IPS-18a (cell line): ENCODE results near the gene GABRB1.

ENCODE experiments used
- H3K27ac ChIP-seq: one replicate; pipeline ENCODE4 v1.5.1; 2013; ENCODE audit warnings: low read length
- H3K27me3 ChIP-seq: one replicate; pipeline ENCODE4 v1.6.1; 2013; ENCODE audit warnings: mild to moderate bottlenecking, low read length; ENCODE audit not compliant: control insufficient read depth, insufficient read depth
- H3K36me3 ChIP-seq: one replicate; pipeline ENCODE4 v1.6.1; 2013; ENCODE audit warnings: low read depth, low read length; ENCODE audit not compliant: control insufficient read depth
- H3K4me1 ChIP-seq: one replicate; pipeline ENCODE4 v1.6.1; 2013; ENCODE audit warnings: low read depth, low read length; ENCODE audit not compliant: control insufficient read depth
- H3K4me3 ChIP-seq: one replicate; pipeline ENCODE4 v1.5.1; 2013; ENCODE audit warnings: low read length
- H3K9ac ChIP-seq: one replicate; pipeline ENCODE4 v1.6.1; 2013; ENCODE audit warnings: mild to moderate bottlenecking, low read length, moderate library complexity
- H3K9me3 ChIP-seq: one replicate; pipeline ENCODE4 v1.6.1; 2013; ENCODE audit warnings: low read depth, low read length; ENCODE audit not compliant: control insufficient read depth

Gene GABRB1

DNA sequence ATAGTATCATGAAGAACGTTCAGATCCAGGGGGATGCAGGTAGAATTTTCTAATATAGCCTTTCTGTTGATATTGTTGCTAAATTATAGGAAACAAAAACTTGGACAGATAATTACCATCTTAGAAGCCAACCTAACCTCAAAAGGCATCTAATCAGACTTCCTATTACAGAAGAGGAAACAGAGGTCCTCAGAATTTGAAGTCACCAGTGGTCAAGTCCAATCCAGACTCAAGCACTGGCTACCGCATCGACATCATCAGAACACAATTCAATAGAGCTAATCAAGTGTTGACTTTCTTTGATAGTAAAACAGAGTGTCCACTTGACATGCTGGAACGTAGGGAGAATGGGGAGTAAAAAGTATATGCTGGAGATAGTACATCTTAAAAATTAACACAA, 443.4 kb downstream of the GABRB1 start:
- no peak overlapping the region for H3K4me3 ChIP-seq
- H3K9me3 ChIP-seq: no peaks in the 10 kb centered on the region

GRCh38 chr4:47475411-47475810, 444.0 kb downstream of the GABRB1 start:
- no peak overlapping the region for H3K4me3 ChIP-seq
- no peak overlapping the region for H3K27ac ChIP-seq
- no peak overlapping the region for H3K9ac ChIP-seq
- no peaks in the 10 kb centered on the region for H3K9me3 ChIP-seq
- no peaks in the 10 kb centered on the region for H3K27me3 ChIP-seq
- peaks cover 6% of the 10 kb centered on the region for H3K4me1 ChIP-seq
- H3K36me3 ChIP-seq: no peaks in the 10 kb centered on the region

More for the DNA sequence above, 443.4 kb downstream of the GABRB1 start:
- Histone ChIP-seq H3K4me1 (peaks cover 6% of the 10 kb centered on the region), H3K9ac (no peak overlapping the region), H3K27me3 (no peaks in the 10 kb centered on the region), H3K36me3 (no peaks in the 10 kb centered on the region), H3K27ac (no peak overlapping the region)
